SK-N-MC (cell line): Measurements from ENCODE around the gene PTPN18.

Experiments used
- EZH2 ChIP-seq: fragments of 200-600 bp; sonication (generic); IDR thresholded peaks from one replicate; pipeline ENCODE4 v1.6.1; 2017; ENCODE audit warnings: antibody characterized with exemption
- POLR2AphosphoS5 ChIP-seq: IDR thresholded peaks from 2 replicates; pipeline ENCODE4 v1.6.1; 2012; ENCODE audit warnings: mild to moderate bottlenecking, low read depth, low read length, borderline replicate concordance

- no peak for TF ChIP-seq EZH2
- TF ChIP-seq POLR2AphosphoS5 = no peak
Observed at GRCh38 chr2:130370490-130370889, 14.6 kb downstream of the PTPN18 start.
